Activated T-helper 2 cell treated with anti-CD3 and anti-CD28 coated beads, Interferon-gamma antibody, Interleukin-2, Interleukin-4, amounts not matched to agents 10 μg/mL and 5 μg/mL and 100 μg/mL, durations not matched to agents 14 hours and 24 hours and 36 hours (primary cell): Measurements from ENCODE around the gene SLC23A1. TPM values are rescaled to one million over a fixed set of nuclear protein-coding genes. Genes with fewer than 3 reads are reported as not detected.

Experiments used
- DNase-seq: peaks from one replicate; pipeline ENCODE4 v3.0.0; 2021; ENCODE audit warnings: low spot score
- H3K27ac Mint-ChIP-seq: one replicate; pipeline ENCODE4 v1.8.0; 2021; ENCODE audit warnings: mixed read lengths
- H3K27me3 Mint-ChIP-seq: one replicate; pipeline ENCODE4 v1.8.0; 2021; ENCODE audit warnings: low read depth, mixed read lengths
- H3K36me3 Mint-ChIP-seq: one replicate; pipeline ENCODE4 v1.8.0; 2021; ENCODE audit warnings: low read depth, mixed read lengths
- H3K4me1 Mint-ChIP-seq: one replicate; pipeline ENCODE4 v1.8.0; 2021; ENCODE audit warnings: low read depth, mixed read lengths
- H3K4me3 Mint-ChIP-seq: one replicate; pipeline ENCODE4 v1.8.0; 2021; ENCODE audit warnings: low read depth, mild to moderate bottlenecking, moderate library complexity, mixed read lengths
- H3K9me3 Mint-ChIP-seq: one replicate; pipeline ENCODE4 v1.8.0; 2021; ENCODE audit warnings: mixed read lengths
- intact Hi-C: fragments of 100-400 bp; cut with micrococcal nuclease; formaldehyde crosslinking; loops from one replicate; pipeline ENCODE4 v1.15.1; 2023
- total RNA-seq: library from RNA; stranded (reverse); gene quantifications from 2 replicates; pipeline ENCODE4 v1.2.3, GENCODE V29; 2022

The SLC23A1 gene
- total RNA-seq, 1 donor from 2014 or later: 4.2 TPM

DNA sequence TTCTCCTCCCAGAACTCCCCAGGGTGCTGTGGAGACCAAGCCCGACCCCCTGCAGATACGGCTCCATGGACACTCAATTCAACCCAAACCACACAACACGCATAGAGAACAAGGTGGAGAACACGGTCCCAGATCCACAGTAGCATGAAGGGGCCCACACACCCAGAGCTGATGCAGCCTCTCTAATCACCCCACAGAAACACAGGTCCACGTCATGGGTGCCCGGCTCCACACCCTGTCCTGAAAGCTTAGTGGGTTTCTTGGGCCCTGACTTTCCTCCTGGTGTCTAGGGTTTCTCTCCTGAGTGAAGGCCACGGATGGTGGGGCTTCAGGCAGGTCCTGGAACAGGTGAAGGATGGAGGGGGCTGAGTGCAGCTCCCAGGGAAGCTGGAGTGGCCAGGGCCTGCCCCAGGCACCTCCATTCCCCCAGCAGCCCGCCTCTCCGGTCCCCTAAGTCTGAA, 1.5 kb upstream of the SLC23A1 start:
- Mint-ChIP-seq H3K27me3 (no peaks in the 10 kb centered on the region), H3K27ac (peak overlapping the region; percentile 84)

GRCh38 chr5:139383993-139384590, 995 bp upstream of the SLC23A1 start:
- H3K27me3 Mint-ChIP-seq: no peaks in the 10 kb centered on the region
- H3K4me1 Mint-ChIP-seq: peaks cover 35% of the 10 kb centered on the region
- intact Hi-C loops: no loop called here
- H3K4me3 Mint-ChIP-seq: no peak overlapping the region
- H3K36me3 Mint-ChIP-seq: peaks cover 3% of the 10 kb centered on the region
- H3K27ac Mint-ChIP-seq: peak overlapping the region; percentile 84
- DNase-seq: no peak
- no peaks in the 10 kb centered on the region for H3K9me3 Mint-ChIP-seq

More for the DNA sequence above, 1.5 kb upstream of the SLC23A1 start:
- H3K4me1 Mint-ChIP-seq: peaks cover 38% of the 10 kb centered on the region
- no peak overlapping the region for H3K4me3 Mint-ChIP-seq
- no peak for DNase-seq
- intact Hi-C loops: no loop called here
- no peaks in the 10 kb centered on the region for H3K9me3 Mint-ChIP-seq
- peaks cover 8% of the 10 kb centered on the region for H3K36me3 Mint-ChIP-seq

DNA sequence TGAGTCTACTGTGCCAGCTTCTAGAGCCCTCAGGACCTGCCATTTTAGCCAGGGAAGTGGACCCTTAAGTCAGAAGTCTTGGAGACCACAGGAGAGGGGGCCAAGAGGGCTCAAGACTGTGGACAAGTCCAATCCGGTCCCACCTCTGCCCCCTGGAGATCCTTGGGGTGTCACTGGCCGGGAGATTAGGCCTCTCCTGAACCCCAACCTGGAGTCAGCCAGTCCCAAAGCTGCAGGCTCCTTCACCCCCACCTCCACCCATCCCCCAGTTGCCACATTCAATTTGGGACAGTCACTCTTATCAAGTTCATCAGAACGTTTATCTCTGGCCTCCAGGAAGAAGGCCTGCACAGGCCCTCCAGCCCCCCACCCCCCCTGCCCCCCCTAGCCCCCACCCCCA, 290 bp downstream of the SLC23A1 start:
- DNase-seq: no peak
- no peaks in the 10 kb centered on the region for H3K27me3 Mint-ChIP-seq
- H3K27ac Mint-ChIP-seq: no peak overlapping the region
- H3K4me1 Mint-ChIP-seq: peaks cover 32% of the 10 kb centered on the region
- intact Hi-C loops: no loop called here
- no peak overlapping the region for H3K4me3 Mint-ChIP-seq
- H3K9me3 Mint-ChIP-seq: no peaks in the 10 kb centered on the region
- H3K36me3 Mint-ChIP-seq: no peaks in the 10 kb centered on the region

- intact Hi-C loops: no loop called here
- no peak for DNase-seq
- no peak overlapping the region for H3K4me3 Mint-ChIP-seq
- no peak overlapping the region for H3K27ac Mint-ChIP-seq
- H3K27me3 Mint-ChIP-seq: no peaks in the 10 kb centered on the region
- H3K9me3 Mint-ChIP-seq: no peaks in the 10 kb centered on the region
- peaks cover 35% of the 10 kb centered on the region for H3K4me1 Mint-ChIP-seq
- H3K36me3 Mint-ChIP-seq: peaks cover 6% of the 10 kb centered on the region
Measured at GRCh38 chr5:139381837-139382761, 998 bp downstream of the SLC23A1 start.

GRCh38 chr5:139379626-139380449, 3.3 kb downstream of the SLC23A1 start:
- peaks cover 14% of the 10 kb centered on the region for H3K4me1 Mint-ChIP-seq
- H3K27ac Mint-ChIP-seq: no peak overlapping the region
- H3K9me3 Mint-ChIP-seq: no peaks in the 10 kb centered on the region
- H3K27me3 Mint-ChIP-seq: no peaks in the 10 kb centered on the region
- no peak for DNase-seq
- intact Hi-C loops: no loop called here
- no peak overlapping the region for H3K4me3 Mint-ChIP-seq
- H3K36me3 Mint-ChIP-seq: peaks cover 10% of the 10 kb centered on the region

DNA sequence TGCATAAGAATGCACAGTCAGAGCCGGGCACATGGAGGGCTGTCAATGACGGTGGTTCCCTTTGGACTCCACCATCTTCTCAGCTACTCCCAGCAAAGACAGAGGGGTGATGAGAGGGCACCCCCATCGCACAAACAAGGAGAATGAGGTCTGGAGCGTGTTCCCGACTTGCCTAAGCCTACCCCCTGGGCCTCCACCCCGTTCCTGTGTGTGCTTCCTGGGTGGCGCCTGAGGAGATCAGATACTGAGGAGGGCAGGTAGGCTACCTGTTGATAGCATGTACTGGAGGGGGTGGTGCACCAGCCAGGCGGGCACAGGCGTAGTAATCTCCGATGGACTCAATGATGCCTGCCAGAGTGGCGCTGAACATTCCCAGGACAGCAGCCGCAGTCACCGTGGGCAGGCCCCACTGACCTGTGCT, 4.1 kb downstream of the SLC23A1 start:
- intact Hi-C loops: no loop called here
- H3K4me1 Mint-ChIP-seq: peaks cover 9% of the 10 kb centered on the region
- no peaks in the 10 kb centered on the region for H3K9me3 Mint-ChIP-seq
- DNase-seq: no peak
- peak overlapping the region; percentile 53 for H3K27ac Mint-ChIP-seq
- H3K4me3 Mint-ChIP-seq: no peak overlapping the region
- H3K36me3 Mint-ChIP-seq: peaks cover 10% of the 10 kb centered on the region
- no peaks in the 10 kb centered on the region for H3K27me3 Mint-ChIP-seq

- Mint-ChIP-seq H3K27me3 (no peaks in the 10 kb centered on the region), H3K4me1 (peaks cover 9% of the 10 kb centered on the region), H3K4me3 (no peak overlapping the region), H3K9me3 (no peaks in the 10 kb centered on the region), H3K27ac (no peak overlapping the region), H3K36me3 (peaks cover 13% of the 10 kb centered on the region)
- intact Hi-C loops: no loop called here
- DNase-seq: no peak
Measured at GRCh38 chr5:139378101-139378825, 4.8 kb downstream of the SLC23A1 start.

DNA sequence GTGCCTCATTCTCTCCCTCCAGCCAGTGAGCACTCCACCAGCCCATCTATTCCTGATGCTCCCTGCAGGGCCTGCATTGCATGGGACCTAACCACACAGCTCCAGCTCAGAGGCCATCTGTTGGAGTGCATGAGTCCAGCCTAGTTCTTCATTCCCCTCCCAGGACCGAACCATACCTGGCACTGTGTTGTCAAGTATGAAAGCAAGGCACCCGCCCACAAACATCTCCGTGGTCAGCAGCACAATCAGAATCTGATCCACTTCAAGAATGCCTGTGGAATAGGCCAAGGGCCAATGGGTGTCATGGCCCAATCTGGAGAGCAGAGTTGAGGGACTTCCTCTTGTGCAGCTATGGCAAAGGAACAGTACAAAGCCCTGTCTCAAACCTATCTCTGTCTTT, 5.9 kb downstream of the SLC23A1 start:
- H3K27me3 Mint-ChIP-seq: no peaks in the 10 kb centered on the region
- no peak overlapping the region for H3K4me3 Mint-ChIP-seq
- peaks cover 15% of the 10 kb centered on the region for H3K36me3 Mint-ChIP-seq
- H3K9me3 Mint-ChIP-seq: no peaks in the 10 kb centered on the region
- no peak for DNase-seq
- intact Hi-C loops: no loop called here
- H3K4me1 Mint-ChIP-seq: peaks cover 10% of the 10 kb centered on the region
- H3K27ac Mint-ChIP-seq: no peak overlapping the region

DNA sequence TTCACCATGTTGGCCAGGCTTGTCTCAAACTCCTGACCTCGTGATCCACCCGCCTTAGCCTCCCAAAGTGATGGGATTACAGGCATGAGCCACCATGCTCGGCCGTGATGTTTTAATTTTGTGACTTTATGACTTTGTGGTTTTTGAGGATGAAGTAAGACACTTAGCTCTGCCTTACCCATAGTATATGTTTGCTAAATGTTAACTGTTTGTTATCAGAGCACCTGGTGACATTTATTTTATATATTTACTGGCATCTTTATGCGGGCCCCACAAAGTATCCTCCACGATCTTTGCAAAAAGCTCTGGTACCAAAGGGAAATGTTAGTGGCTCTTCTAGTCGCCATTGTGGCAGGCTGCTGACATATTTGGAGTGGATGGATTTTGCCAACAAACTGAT, 6.7 kb downstream of the SLC23A1 start:
- no peak for DNase-seq
- Mint-ChIP-seq H3K36me3 (peaks cover 23% of the 10 kb centered on the region), H3K27me3 (no peaks in the 10 kb centered on the region), H3K4me1 (peaks cover 19% of the 10 kb centered on the region), H3K27ac (no peak overlapping the region), H3K9me3 (no peaks in the 10 kb centered on the region), H3K4me3 (no peak overlapping the region)
- intact Hi-C loops: no loop called here

- Mint-ChIP-seq H3K4me3 (no peak overlapping the region), H3K27ac (no peak overlapping the region), H3K27me3 (no peaks in the 10 kb centered on the region), H3K36me3 (peaks cover 30% of the 10 kb centered on the region), H3K4me1 (peaks cover 22% of the 10 kb centered on the region), H3K9me3 (no peaks in the 10 kb centered on the region)
- intact Hi-C loops: no loop called here
- no peak for DNase-seq
Measured at GRCh38 chr5:139374909-139375308, 8.2 kb downstream of the SLC23A1 start.

GRCh38 chr5:139371482-139372435, 11.3 kb downstream of the SLC23A1 start:
- no peak overlapping the region for H3K4me3 Mint-ChIP-seq
- DNase-seq: no peak
- peak overlapping the region; percentile 18 for H3K27ac Mint-ChIP-seq
- intact Hi-C loops: no loop called here
- H3K27me3 Mint-ChIP-seq: no peaks in the 10 kb centered on the region
- H3K36me3 Mint-ChIP-seq: peaks cover 36% of the 10 kb centered on the region
- H3K9me3 Mint-ChIP-seq: no peaks in the 10 kb centered on the region
- H3K4me1 Mint-ChIP-seq: peaks cover 13% of the 10 kb centered on the region
